ENCODE measurements around the gene MMP12.

DNA sequence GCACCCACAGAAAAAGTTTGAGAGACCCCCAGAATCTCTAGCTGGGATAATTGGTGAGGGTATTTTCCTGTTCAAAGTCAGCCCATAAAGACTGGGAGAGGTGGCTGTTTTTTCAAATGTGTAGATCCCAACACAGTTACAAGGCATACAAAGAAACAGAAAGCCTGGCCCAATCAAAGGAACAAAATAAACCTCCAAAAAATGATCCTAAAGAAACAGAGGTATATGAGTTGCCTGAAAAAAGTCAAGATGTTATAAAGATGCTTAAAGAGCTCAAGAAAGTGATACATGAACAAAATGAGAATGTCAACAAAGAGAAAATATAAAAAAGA lies 40.2 kb upstream of the MMP12 start:
- TF ChIP-seq FOXA1 (IDR thresholded peaks at IDR 0.05), result no peak
- no peak for TF ChIP-seq ARNT (IDR thresholded peaks at IDR 0.05)
